Heart left ventricle (tissue), 16 donors: ENCODE measurements around the gene PCDHGA1. TPM values are rescaled to one million over a fixed set of nuclear protein-coding genes. Genes with fewer than 3 reads are reported as not detected.
A peak's percentile ranks its signal among the peaks of the same experiment; 100 is the strongest.

Experiments
- ATAC-seq, 4 donors: fragments of 200-7000 bp; cut with Tn5 transposase; one replicate each; pipeline ENCODE4 v1.9.1; 2020 to 2022; ENCODE audit warnings: moderate library complexity in 4 of 4, mild to moderate bottlenecking in 3 of 4, moderate number of reproducible peaks in 1 of 4
- DNase-seq, 5 donors: peaks; one replicate each; pipeline ENCODE4 v3.0.0-alpha.2; 2020
- H3K27ac ChIP-seq, 12 donors: fragments of 200-600 bp; sonication (generic) in 4 of 12; one replicate each; pipeline versions ENCODE4 v1.5.0 to v1.8.0; 2016 to 2022; ENCODE audit warnings: mild to moderate bottlenecking in 2 of 12
- H3K27me3 ChIP-seq, 9 donors: fragments of 200-600 bp; sonication (generic) in 2 of 9; one replicate each; pipeline versions ENCODE4 v1.5.1 to v1.8.0; 2016 to 2022; ENCODE audit warnings: mild to moderate bottlenecking in 3 of 9
- H3K36me3 ChIP-seq, 9 donors: fragments of 200-600 bp; sonication (generic) in 2 of 9; one replicate each; pipeline versions ENCODE4 v1.5.0 to v1.8.0; 2018 to 2022; ENCODE audit warnings: mild to moderate bottlenecking in 2 of 9
- H3K4me1 ChIP-seq, 12 donors: fragments of 200-600 bp; sonication (generic) in 4 of 12; one replicate each; pipeline versions ENCODE4 v1.5.0 to v1.8.0; 2016 to 2022; ENCODE audit warnings: mild to moderate bottlenecking in 3 of 12
- H3K4me3 ChIP-seq, 12 donors: fragments of 200-600 bp; sonication (generic) in 4 of 12; one replicate each; pipeline versions ENCODE4 v1.5.0 to v1.8.0; 2017 to 2022; ENCODE audit warnings: mild to moderate bottlenecking in 9 of 12, moderate library complexity in 4 of 12
- H3K9me3 ChIP-seq, 12 donors: fragments of 200-600 bp; sonication (generic) in 4 of 12; one replicate each; pipeline versions ENCODE4 v1.5.0 to v1.8.0; 2016 to 2022; ENCODE audit warnings: mild to moderate bottlenecking in 1 of 12
- POLR2A ChIP-seq, 2 donors: fragments of 450-650 bp; IDR thresholded peaks; one replicate each; pipeline ENCODE4 v1.6.1; 2017; ENCODE audit warnings: antibody characterized with exemption in 2 of 2, mild to moderate bottlenecking in 2 of 2, moderate library complexity in 2 of 2
- WGBS, 4 donors: extraction: QIAGEN DNeasy Blood & Tissue Kit in 2 of 4; methylation state at CpG; one replicate each; pipeline versions ENCODE4 v1.1.5 to v1.1.7; 2013 to 2018; 5-methylcytosine and 5-hydroxymethylcytosine counted together
- intact Hi-C, 10 donors: fragments of 100-400 bp; cut with DNase I; formaldehyde crosslinking; loops; one replicate each; pipeline versions ENCODE4 v1.11.1 to v1.14.2; 2022
- polyA plus RNA-seq, 2 donors: library from polyadenylated mRNA; stranded (reverse); fragments of 200-250 nt; gene quantifications; one replicate each; pipeline ENCODE4 v1.2.3, GENCODE V29; 2013
- total RNA-seq, 9 donors: library from RNA; depleted of rRNA in 2 of 9; stranded (reverse); fragments of >200 nt in 2 of 9; fragmentation: NEBNext Ultra II Directional in 3 of 9; extraction: Animal tissue kit (Norgen Biotek cat#: 25700) in 3 of 9; gene quantifications; one replicate each; pipeline versions ENCODE4 v1.1.0 to v1.2.4, GENCODE V29; 2016 to 2023
- TF ChIP-seq, protein P1 (sequence below), 12 donors: fragments of 200-600 bp; sonication (generic) in 4 of 12; IDR thresholded peaks; one replicate each; pipeline versions ENCODE4 v1.5.0 to v1.8.0; 2018 to 2022; ENCODE audit warnings: antibody characterized with exemption in 12 of 12, mild to moderate bottlenecking in 5 of 12
- donor health status: ischemic (EF 13 %, LVEDD 7.1; RV severe dilation, severe dysfunction).
- donor health status: healthy with polysubstance abuse.
- donor health status: DM: no; HTN: yes; CAD: no.
- donor health status: DM: no; HTN: no; CAD: no.
- donor health status: ischemic (EF 25% LVEDD 6.9; RV normal size, moderate dysfunction).
- donor health status: ischemic (EF 25% LVEDD 5.7; RV mildly dilated, moderate dysfunction).
- donor health status: healthy.
- donor health status: DM: yes; HTN: yes; CAD: no.
- donor health status: ischemic (EF 35%, LVEDD 5.7; RV mildly dilated, moderate dysfunction).
- donor health status: nonischemic (EF 11% LVEDD 7.7; RV severe dilation, severe dysfunction).
- donor health status: DM: yes; HTN: yes; CAD: no.
- donor health status: PGD.
- donor health status: ischemic (EF 29% LVEDD 5.4; RV normal size, mild dysfunction).
- donor health status: nonischemic (EF 23%, LVEDD 6.1; RV moderate dilation, normal function).

PCDHGA1 gene
- total and polyA plus RNA-seq, 11 donors, result 1.3 to 4.9 (median 3.1) TPM

DNA sequence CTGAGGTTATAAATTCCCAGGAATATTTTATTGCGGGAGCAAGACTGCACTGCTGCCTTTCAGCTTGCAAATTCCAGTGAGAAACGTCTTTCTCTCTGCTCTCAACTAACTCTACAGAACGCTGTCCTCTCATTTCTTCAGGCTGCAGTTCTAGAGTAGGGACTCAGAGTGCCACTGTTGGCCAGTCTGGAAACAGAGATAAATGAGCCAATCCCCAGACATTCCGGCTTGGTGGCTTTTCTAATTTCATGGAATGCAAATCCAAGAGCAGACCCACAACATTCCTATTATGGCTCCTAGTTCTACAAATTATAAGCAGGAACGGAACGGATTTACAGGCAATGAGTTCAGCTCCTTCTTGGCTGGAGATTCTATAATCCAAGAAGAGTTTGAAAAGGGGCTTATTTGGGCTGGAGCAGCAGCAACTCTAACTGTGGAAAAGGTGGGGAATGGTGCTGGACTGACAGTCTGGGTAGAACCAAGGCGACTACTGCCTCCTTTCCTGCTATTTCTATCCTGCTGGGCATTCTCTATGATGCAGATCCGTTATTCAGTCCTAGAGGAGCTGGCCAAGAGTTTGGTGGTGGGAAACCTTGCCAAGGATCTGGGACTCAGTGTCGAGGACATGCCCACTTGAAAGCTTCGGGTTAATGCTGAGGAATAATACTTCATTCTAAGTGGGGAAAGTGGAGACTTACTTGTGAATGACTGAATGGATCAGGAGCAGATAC lies 109.3 kb downstream of the PCDHGA1 start:
- peak in 2 of 4 donors; percentile 66 to 67 for ATAC-seq
- no peak overlapping the region for H3K4me3 ChIP-seq
- peak in 1 of 5 donors; percentile 37 for DNase-seq
- peaks cover 0 to 97% (median 19%) of the 10 kb centered on the region in 12 donors for H3K9me3 ChIP-seq
- intact Hi-C loops, result no loop called here
- no peak overlapping the region for H3K27ac ChIP-seq
- TF ChIP-seq POLR2A (IDR thresholded peaks at IDR 0.05), result no peak
- TF ChIP-seq, protein P1, sequence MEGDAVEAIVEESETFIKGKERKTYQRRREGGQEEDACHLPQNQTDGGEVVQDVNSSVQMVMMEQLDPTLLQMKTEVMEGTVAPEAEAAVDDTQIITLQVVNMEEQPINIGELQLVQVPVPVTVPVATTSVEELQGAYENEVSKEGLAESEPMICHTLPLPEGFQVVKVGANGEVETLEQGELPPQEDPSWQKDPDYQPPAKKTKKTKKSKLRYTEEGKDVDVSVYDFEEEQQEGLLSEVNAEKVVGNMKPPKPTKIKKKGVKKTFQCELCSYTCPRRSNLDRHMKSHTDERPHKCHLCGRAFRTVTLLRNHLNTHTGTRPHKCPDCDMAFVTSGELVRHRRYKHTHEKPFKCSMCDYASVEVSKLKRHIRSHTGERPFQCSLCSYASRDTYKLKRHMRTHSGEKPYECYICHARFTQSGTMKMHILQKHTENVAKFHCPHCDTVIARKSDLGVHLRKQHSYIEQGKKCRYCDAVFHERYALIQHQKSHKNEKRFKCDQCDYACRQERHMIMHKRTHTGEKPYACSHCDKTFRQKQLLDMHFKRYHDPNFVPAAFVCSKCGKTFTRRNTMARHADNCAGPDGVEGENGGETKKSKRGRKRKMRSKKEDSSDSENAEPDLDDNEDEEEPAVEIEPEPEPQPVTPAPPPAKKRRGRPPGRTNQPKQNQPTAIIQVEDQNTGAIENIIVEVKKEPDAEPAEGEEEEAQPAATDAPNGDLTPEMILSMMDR (IDR thresholded peaks at IDR 0.05), result no peak
- H3K27me3 ChIP-seq, result no peaks in the 10 kb centered on the region
- WGBS, 4 donors, result 65 to 71% (median 66%) methylated on average over 10 of the region's 10 CpGs
- no peaks in the 10 kb centered on the region for H3K36me3 ChIP-seq
- H3K4me1 ChIP-seq, result peaks cover 0 to 12% (median 0%) of the 10 kb centered on the region in 12 donors

DNA sequence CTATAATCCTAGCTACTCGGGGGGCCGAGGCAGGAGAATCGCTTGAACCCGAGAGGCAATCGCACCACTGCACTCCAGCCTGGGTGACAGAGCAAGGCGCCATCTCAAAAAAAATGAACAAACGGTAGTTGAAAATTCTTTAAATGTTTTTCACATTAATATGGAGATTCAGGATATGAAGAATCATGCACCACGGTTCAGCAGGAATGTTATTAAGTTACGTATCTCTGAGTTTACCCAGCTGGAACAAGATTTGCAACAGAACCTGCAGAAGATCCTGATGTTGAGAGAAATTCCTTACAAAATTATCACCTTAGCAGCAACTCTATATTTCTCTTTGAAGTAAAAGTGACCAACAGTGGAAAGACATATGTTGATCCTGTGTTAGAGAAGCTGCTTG lies 110.0 kb downstream of the PCDHGA1 start:
- ATAC-seq, result no peak
- Histone ChIP-seq H3K27me3 (no peaks in the 10 kb centered on the region), H3K36me3 (peaks cover 0 to 4% (median 0%) of the 10 kb centered on the region in 9 donors), H3K4me3 (no peak overlapping the region), H3K4me1 (peaks cover 0 to 12% (median 0%) of the 10 kb centered on the region in 12 donors), H3K27ac (no peak overlapping the region), H3K9me3 (peaks cover 0 to 97% (median 19%) of the 10 kb centered on the region in 12 donors)
- DNase-seq, result no peak
- TF ChIP-seq, protein P1 (IDR thresholded peaks at IDR 0.05), result no peak
- TF ChIP-seq POLR2A (IDR thresholded peaks at IDR 0.05), result no peak
- WGBS, 4 donors, result 95 to 98% (median 97%) methylated on average over 9 of the region's 9 CpGs
- intact Hi-C loops, result no loop called here

DNA sequence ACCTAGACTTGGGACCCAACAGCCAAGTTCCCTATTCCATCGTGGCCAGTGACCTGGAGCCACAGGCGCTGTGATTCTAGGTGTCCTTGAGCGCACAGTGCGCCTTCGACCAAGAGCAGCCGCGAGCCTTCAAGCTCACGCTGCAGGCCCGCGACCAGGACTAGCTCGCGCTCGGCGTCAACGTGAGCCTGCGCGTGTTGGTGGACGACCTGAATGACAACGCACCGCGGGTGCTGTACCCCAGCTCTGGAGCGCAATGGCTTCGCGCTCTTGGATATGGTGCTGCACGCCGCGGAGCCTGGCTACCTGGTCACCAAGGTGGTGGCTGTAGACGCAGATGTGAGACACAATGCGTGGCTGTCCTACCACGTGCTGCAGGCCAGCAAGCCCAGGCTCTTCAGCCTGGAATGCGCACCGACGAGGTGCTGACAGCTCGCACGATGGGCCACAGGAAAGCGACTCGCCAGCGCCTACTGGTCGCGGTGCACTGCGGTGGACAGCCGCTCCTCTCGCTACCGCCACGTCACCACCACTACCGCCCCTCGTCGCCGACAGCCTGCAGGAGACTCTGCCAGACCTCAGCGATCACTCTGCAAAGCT lies 111.4 kb downstream of the PCDHGA1 start:
- Histone ChIP-seq H3K27me3 (no peaks in the 10 kb centered on the region), H3K9me3 (peaks cover 0 to 97% (median 18%) of the 10 kb centered on the region in 12 donors), H3K36me3 (peaks cover 0 to 4% (median 0%) of the 10 kb centered on the region in 9 donors), H3K27ac (no peak overlapping the region), H3K4me3 (no peak overlapping the region), H3K4me1 (peaks cover 0 to 12% (median 0%) of the 10 kb centered on the region in 12 donors)
- intact Hi-C loops, result no loop called here
- TF ChIP-seq, protein P1 (IDR thresholded peaks at IDR 0.05), result no peak
- no peak for TF ChIP-seq POLR2A (IDR thresholded peaks at IDR 0.05)
- DNase-seq, result peak in 3 of 5 donors; percentile 41 to 71 (median 68)
- 49 to 66% (median 54%) methylated on average over 41 to 50 of the region's 50 CpGs for WGBS, 4 donors
- peak; percentile 53 to 93 (median 84) for ATAC-seq

DNA sequence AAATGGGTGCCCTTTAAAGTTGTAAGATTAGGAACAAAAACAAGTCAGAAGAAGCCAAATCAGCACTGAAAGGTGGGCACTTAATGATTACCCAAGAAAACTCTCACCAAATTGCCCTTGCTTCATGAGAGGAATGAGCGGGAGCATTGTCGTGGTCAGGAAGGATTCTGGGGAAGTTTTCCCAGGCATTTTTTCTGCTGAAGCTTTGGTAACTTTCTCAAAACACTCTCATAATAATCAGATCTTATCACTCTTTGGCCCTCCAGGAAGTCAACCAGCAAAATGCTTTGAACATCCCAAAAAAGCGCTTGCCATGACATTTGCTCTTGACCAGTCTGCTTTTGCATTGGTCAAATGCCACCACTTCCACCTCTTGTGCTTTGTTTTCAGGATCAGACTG lies 135.0 kb downstream of the PCDHGA1 start:
- WGBS, 4 donors, result 91 to 99% (median 97%) methylated on average over 3 of the region's 3 CpGs
- no peak for ATAC-seq

More for the DNA sequence above, 135.0 kb downstream of the PCDHGA1 start:
- intact Hi-C loops, result no loop called here
- Histone ChIP-seq H3K4me1 (no peaks in the 10 kb centered on the region), H3K27me3 (peaks cover 0 to 3% (median 0%) of the 10 kb centered on the region in 9 donors), H3K36me3 (peaks cover 0 to 19% (median 0%) of the 10 kb centered on the region in 9 donors), H3K4me3 (no peak overlapping the region), H3K27ac (no peak overlapping the region), H3K9me3 (peaks cover 0 to 15% (median 0%) of the 10 kb centered on the region in 12 donors)
- TF ChIP-seq, protein P1 (IDR thresholded peaks at IDR 0.05), result no peak
- TF ChIP-seq POLR2A (IDR thresholded peaks at IDR 0.05), result no peak
- DNase-seq, result no peak
